Naive thymus-derived CD4-positive, alpha-beta T cell (primary cell): ENCODE data around the gene ACSL5. TPM values are rescaled to one million over a fixed set of nuclear protein-coding genes. Genes with fewer than 3 reads are reported as not detected.

Experiments used
- ATAC-seq: fragments of 150-1000 bp; cut with Tn5 transposase; 2 replicates; pipeline ENCODE4 v1.10.0; 2021; ENCODE audit warnings: mild to moderate bottlenecking, moderate library complexity
- CTCF ChIA-PET: fragments of 350-600 bp; sonication (Branson Sonifier 250); formaldehyde crosslinking; loops from one replicate; lab custom pipeline; 2021; ENCODE audit warnings: antibody characterized with exemption; lab: Charles Lee
- POLR2A ChIA-PET: fragments of 350-600 bp; sonication (Branson Sonifier 250); formaldehyde crosslinking; loops from one replicate; lab custom pipeline; 2021; ENCODE audit warnings: antibody characterized with exemption, inconsistent platforms; lab: Charles Lee
- DNase-seq, 9 donors: peaks; one replicate each; pipeline versions ENCODE4 v3.0.0 to v3.0.0-alpha.2; 2020 to 2022; ENCODE audit warnings: mixed read lengths in 1 of 9
- H3K27ac ChIP-seq: one replicate; pipeline ENCODE4 v1.7.0; 2013; ENCODE audit warnings: mild to moderate bottlenecking, low read depth, low read length, moderate library complexity
- H3K27me3 ChIP-seq, 2 donors: one replicate each; pipeline ENCODE4 v1.7.0; 2013; ENCODE audit warnings: low read length in 2 of 2, mild to moderate bottlenecking in 2 of 2, moderate library complexity in 2 of 2; ENCODE audit not compliant: control insufficient read depth in 2 of 2, insufficient read depth in 2 of 2
- H3K36me3 ChIP-seq, 3 experiments: 1 replicate in 2 of 3; 2 replicates in 1 of 3; pipeline ENCODE4 v1.7.0; 2013; ENCODE audit warnings: low read length in 3 of 3, mild to moderate bottlenecking in 3 of 3, moderate library complexity in 1 of 3; ENCODE audit not compliant: insufficient read depth in 3 of 3, control insufficient read depth in 2 of 3
- H3K4me1 ChIP-seq, 2 donors: one replicate each; pipeline ENCODE4 v1.7.0; 2013; ENCODE audit warnings: low read length in 2 of 2, mild to moderate bottlenecking in 2 of 2, moderate library complexity in 1 of 2; ENCODE audit not compliant: control insufficient read depth in 2 of 2, insufficient read depth in 2 of 2
- H3K4me3 ChIP-seq: 2 replicates; pipeline ENCODE4 v1.7.0; 2013; ENCODE audit warnings: mild to moderate bottlenecking, low read length
- H3K9me3 ChIP-seq, 3 experiments: 1 replicate in 2 of 3; 2 replicates in 1 of 3; pipeline ENCODE4 v1.7.0; 2013; ENCODE audit warnings: low read length in 3 of 3; ENCODE audit not compliant: control insufficient read depth in 2 of 3
- H3K27ac Mint-ChIP-seq, 9 donors: one replicate each; pipeline ENCODE4 v1.8.0; 2020 to 2022; ENCODE audit warnings: mixed read lengths in 9 of 9, mild to moderate bottlenecking in 8 of 9, moderate library complexity in 5 of 9, inconsistent platforms in 2 of 9
- H3K27me3 Mint-ChIP-seq, 5 donors: one replicate each; pipeline ENCODE4 v1.8.0; 2021 to 2022; ENCODE audit warnings: mixed read lengths in 5 of 5, mild to moderate bottlenecking in 1 of 5
- H3K36me3 Mint-ChIP-seq, 5 donors: one replicate each; pipeline ENCODE4 v1.8.0; 2020 to 2022; ENCODE audit warnings: mixed read lengths in 5 of 5, mild to moderate bottlenecking in 3 of 5, inconsistent platforms in 1 of 5
- H3K4me1 Mint-ChIP-seq, 7 donors: one replicate each; pipeline ENCODE4 v1.8.0; 2020 to 2022; ENCODE audit warnings: mixed read lengths in 7 of 7, mild to moderate bottlenecking in 3 of 7, inconsistent platforms in 1 of 7
- H3K4me3 Mint-ChIP-seq, 10 donors: one replicate each; pipeline ENCODE4 v1.8.0; 2020 to 2022; ENCODE audit warnings: mild to moderate bottlenecking in 10 of 10, mixed read lengths in 10 of 10, moderate library complexity in 6 of 10, inconsistent platforms in 2 of 10
- H3K9me3 Mint-ChIP-seq, 11 donors: one replicate each; pipeline ENCODE4 v1.8.0; 2020 to 2022; ENCODE audit warnings: mixed read lengths in 11 of 11, mild to moderate bottlenecking in 4 of 11, inconsistent platforms in 1 of 11, moderate library complexity in 1 of 11
- intact Hi-C, 2 donors: fragments of 100-400 bp; cut with micrococcal nuclease; formaldehyde crosslinking; loops; one replicate each; pipeline ENCODE4 v1.15.1; 2023
- polyA plus RNA-seq, 2 donors: library from polyadenylated mRNA; unstranded; fragments of 300-500 nt; fragmentation: Illumina TruSeq; gene quantifications; one replicate each; pipeline ENCODE4 v1.2.3, GENCODE V29; 2021
- total RNA-seq, 6 experiments: library from RNA in 5 of 6; stranded (reverse) in 5 of 6; gene quantifications; 1 replicate in 5 of 6; 2 replicates in 1 of 6; pipeline ENCODE4 v1.2.3 and lab custom pipeline; 2021 to 2026

The ACSL5 gene
- total and polyA plus RNA-seq, 7 experiments from 2014 or later, result 30.3 to 72.5 (median 39.7) TPM

DNA sequence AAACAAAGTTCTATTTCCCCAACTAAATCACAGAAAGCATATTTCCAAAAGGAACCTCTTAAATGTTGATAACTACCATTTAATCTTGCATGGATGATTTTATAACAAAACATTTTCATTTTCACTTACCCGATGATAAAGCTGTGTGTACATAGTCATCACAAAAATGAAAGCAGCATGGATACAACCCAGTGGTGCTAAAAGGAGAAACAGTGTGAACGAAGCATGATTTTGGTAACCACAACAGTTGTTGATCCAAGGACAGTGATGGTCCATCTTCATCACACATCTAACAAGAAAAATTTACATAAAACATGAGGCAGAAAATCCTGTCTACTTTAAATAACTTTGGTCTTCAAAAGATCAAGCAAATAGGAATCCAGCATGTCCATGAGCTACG is 68.1 kb downstream of the ACSL5 start:
- ATAC-seq (no peak), DNase-seq (no peak)
- no peaks in the 10 kb centered on the region for H3K9me3 Mint-ChIP-seq
- H3K27ac ChIP-seq, result no peak overlapping the region
- peak overlapping the region in 2 of 9 donors; percentile 5 to 11 for H3K27ac Mint-ChIP-seq
- peaks cover 2 to 52% (median 20%) of the 10 kb centered on the region in 3 experiments for H3K36me3 ChIP-seq
- peaks cover 5 to 23% (median 16%) of the 10 kb centered on the region in 5 donors for H3K36me3 Mint-ChIP-seq
- H3K27me3 Mint-ChIP-seq, result no peaks in the 10 kb centered on the region
- H3K4me1 ChIP-seq, result peaks cover 9 to 15% of the 10 kb centered on the region in 2 donors
- H3K4me3 Mint-ChIP-seq, result no peak overlapping the region
- no peaks in the 10 kb centered on the region for H3K9me3 ChIP-seq
- no peak overlapping the region for H3K4me3 ChIP-seq
- H3K27me3 ChIP-seq, result no peaks in the 10 kb centered on the region
- intact Hi-C loops, result loop anchor here (10.0 kb wide), 1 partner anchor 1413 kb away; the partner anchor contains the start of genes DCLRE1A (in 2 of the 2) and NHLRC2 (in 2 of the 2)
- peaks cover 16 to 55% (median 51%) of the 10 kb centered on the region in 7 donors for H3K4me1 Mint-ChIP-seq
- CTCF ChIA-PET, result no interaction called here
- POLR2A ChIA-PET, result no interaction called here

DNA sequence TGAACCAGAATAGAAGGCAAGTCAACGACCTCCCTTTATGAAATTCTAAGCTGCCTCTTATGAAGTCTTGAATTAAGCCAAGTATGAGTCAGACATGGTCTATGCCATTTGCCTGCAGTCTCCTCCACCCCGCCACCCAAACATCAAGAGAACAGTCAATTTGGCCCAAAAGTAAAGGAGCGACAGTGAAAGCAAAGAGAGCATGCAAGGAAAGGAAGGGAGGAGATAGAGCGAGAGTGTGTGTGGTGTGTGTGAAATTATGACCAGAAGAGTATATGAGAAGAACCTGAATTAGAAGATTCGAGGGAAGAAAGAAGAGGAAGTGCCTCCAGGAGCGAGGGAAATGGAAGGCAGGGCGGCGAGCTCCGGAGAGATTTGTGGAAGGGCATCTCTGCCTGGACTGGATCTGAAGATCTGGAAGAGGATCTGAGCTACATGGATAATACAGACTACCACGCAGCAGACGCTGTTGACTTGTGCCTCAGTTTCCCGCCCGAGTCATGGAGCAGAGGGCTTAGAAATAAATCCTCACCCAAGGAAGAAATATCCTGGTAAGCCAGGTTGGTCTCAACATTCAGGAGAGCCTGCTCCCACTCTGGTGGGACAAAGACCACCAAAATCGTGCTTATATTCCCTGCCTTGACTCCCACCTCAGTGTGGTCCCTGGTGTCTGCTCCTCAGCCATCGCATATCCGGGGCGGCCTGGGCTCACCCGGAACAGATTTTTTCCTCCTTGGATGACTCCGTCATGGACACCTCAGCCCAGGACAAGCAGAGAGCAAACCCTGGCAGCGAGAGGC is 72.3 kb downstream of the ACSL5 start:
- peak overlapping the region; percentile 95 to 100 (median 99) for H3K27ac Mint-ChIP-seq
- no peaks in the 10 kb centered on the region for H3K9me3 ChIP-seq
- no peak for ATAC-seq

DNA sequence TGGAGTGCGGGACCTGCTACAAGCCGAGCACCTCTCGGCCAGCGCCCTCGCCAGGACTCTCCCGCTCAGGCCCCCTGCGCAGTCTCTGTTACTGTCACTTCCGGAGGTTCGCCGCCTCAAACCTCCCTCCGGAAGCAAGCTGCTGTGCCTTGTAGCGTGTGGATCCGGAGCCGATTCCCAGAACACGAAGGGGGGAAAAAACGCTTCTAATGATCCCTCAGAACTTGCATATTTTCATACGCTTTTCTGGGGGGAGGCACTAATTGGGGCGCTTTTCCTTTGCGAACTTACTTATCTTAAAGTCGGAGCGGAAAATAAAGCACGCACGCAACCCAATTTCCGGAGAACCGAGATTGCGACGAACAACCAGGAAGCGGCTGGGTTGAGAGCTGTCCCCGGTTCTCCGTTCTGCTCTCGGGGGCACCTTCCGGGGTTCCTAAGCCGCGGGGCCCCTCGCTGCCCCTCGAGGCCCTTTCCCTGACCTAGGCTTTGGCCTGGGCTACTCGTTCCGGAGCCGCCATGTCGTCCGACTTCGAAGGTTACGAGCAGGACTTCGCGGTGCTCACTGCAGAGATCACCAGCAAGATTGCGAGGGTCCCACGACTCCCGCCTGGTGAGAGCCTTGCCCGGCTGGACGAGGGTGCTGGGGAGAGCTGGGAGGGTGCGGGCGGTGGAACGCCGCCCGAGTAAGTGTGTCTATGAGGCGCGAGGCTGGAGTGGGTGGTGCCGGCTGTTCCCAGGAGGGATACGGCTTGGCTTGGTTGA is 73.1 kb downstream of the ACSL5 start, which contains the start of the genes VTI1A and ZDHHC6:
TSS of gene VTI1A (plus strand) at position 361 of the 765 bp plus-strand sequence. CDS start at position 520, 159 bp downstream.
TSS of gene ZDHHC6 (minus strand) at position 60 of the 765 bp plus-strand sequence. CDS start 1,478 bp downstream, outside the sequence.
- Mint-ChIP-seq H3K4me1 (peaks cover 31 to 81% (median 66%) of the 10 kb centered on the region in 7 donors), H3K27me3 (no peaks in the 10 kb centered on the region), H3K9me3 (no peaks in the 10 kb centered on the region), H3K36me3 (peaks cover 5 to 14% (median 8%) of the 10 kb centered on the region in 5 donors), H3K27ac (peak within 1 kb of the TSS; percentile 95 to 100 (median 99)), H3K4me3 (peak within 1 kb of the TSS; percentile 92 to 100 (median 96))
- Histone ChIP-seq H3K27me3 (no peaks in the 10 kb centered on the region), H3K9me3 (no peaks in the 10 kb centered on the region), H3K27ac (peak within 1 kb of the TSS; percentile 90), H3K4me3 (peak within 1 kb of the TSS; percentile 85), H3K36me3 (peaks cover 0 to 27% (median 3%) of the 10 kb centered on the region in 3 experiments), H3K4me1 (peaks cover 23 to 25% of the 10 kb centered on the region in 2 donors)
- POLR2A ChIA-PET, result interaction anchor here (0.7 to 2.5 kb wide), 10 partner anchors 10 to 263 kb away, joined by 3 to 22 read pairs (median 4); partner anchors contain the start of genes ACSL5 and GPAM
- intact Hi-C loops, result loop anchor here (1.0 to 10.0 kb wide), 11 partner anchors 9 to 1950 kb away; partner anchors contain the start of genes DCLRE1A (in 2 of the 2), DUSP5 (in 2 of the 2), GPAM (in 2 of the 2) and NHLRC2 (in 2 of the 2)
- DNase-seq, result peak; percentile 70 to 89 (median 84)
- CTCF ChIA-PET, result interaction anchor here (0.5 kb wide), 1 partner anchor 28 kb away, joined by 3 read pairs; no protein-coding TSS in a partner anchor
- peak; percentile 95 for ATAC-seq

More for the DNA sequence above, 72.3 kb downstream of the ACSL5 start:
- DNase-seq, result peak in 1 of 9 donors; percentile 4
- Histone ChIP-seq H3K4me3 (peak overlapping the region; percentile 85), H3K27me3 (no peaks in the 10 kb centered on the region), H3K27ac (peak overlapping the region; percentile 90), H3K4me1 (peaks cover 23 to 25% of the 10 kb centered on the region in 2 donors), H3K36me3 (peaks cover 2 to 34% (median 6%) of the 10 kb centered on the region in 3 experiments)
- ChIA-PET POLR2A (interaction anchor here (1.0 to 2.5 kb wide), 5 partner anchors 14 to 263 kb away, joined by 3 to 22 read pairs (median 6); partner anchors contain the start of genes ACSL5 and GPAM), CTCF (no interaction called here)
- Mint-ChIP-seq H3K9me3 (no peaks in the 10 kb centered on the region), H3K36me3 (peaks cover 5 to 14% (median 10%) of the 10 kb centered on the region in 5 donors), H3K4me3 (peak overlapping the region; percentile 92 to 100 (median 96)), H3K27me3 (no peaks in the 10 kb centered on the region), H3K4me1 (peaks cover 29 to 79% (median 68%) of the 10 kb centered on the region in 7 donors)
- intact Hi-C loops, result loop anchor here (1.0 to 10.0 kb wide), 10 partner anchors 8 to 1949 kb away; partner anchors contain the start of genes DCLRE1A (in 2 of the 2), DUSP5 (in 2 of the 2), NHLRC2 (in 2 of the 2) and BBIP1 (in 1 of the 2)

DNA sequence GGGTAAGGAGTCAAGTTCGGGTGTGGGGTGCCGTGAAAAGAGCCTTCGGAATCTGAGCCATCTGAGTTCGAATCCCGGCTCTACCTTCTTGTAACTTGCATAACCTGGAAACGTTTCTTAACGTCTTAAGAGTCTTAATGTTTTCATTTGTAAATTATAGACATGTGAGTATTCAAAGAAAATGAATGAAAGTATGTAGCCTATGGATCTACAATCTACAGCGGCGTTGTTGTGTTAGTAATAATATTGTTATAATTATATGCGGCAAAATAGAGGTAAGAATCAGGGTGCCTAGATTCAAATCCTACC is 73.7 kb downstream of the ACSL5 start:
- no peak for ATAC-seq

DNA sequence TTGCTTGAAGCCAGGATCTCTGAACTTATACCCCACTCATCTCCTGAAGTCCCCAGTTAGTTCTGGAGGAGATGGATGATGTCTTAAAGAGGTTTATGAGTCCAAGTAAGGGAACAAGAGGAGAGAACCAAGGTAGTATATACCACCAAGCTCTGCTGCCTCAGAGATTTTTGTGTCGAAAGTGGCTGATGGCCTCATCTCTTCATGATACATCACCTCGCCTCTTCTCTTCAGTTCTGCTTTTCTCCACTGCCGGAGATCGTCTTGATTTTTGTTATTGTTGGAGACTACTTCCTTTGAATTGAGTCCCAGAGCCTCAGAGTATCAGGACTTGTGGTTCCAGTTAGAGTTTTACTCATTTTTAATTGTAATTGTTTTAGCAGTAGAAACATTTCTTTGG is 75.0 kb downstream of the ACSL5 start:
- Histone ChIP-seq H3K27ac (no peak overlapping the region), H3K9me3 (no peaks in the 10 kb centered on the region), H3K36me3 (peaks cover 0 to 17% (median 3%) of the 10 kb centered on the region in 3 experiments), H3K4me3 (no peak overlapping the region), H3K27me3 (no peaks in the 10 kb centered on the region), H3K4me1 (peaks cover 23 to 25% of the 10 kb centered on the region in 2 donors)
- H3K4me1 Mint-ChIP-seq, result peaks cover 27 to 66% (median 60%) of the 10 kb centered on the region in 7 donors
- ATAC-seq, result no peak
- H3K36me3 Mint-ChIP-seq, result peaks cover 5 to 12% (median 9%) of the 10 kb centered on the region in 5 donors
- intact Hi-C loops, result loop anchor here (5.0 to 10.0 kb wide), 5 partner anchors 1406 to 1952 kb away; partner anchors contain the start of genes DCLRE1A (in 2 of the 2), DUSP5 (in 2 of the 2), NHLRC2 (in 2 of the 2) and BBIP1 (in 1 of the 2)
- ChIA-PET CTCF (no interaction called here), POLR2A (interaction anchor here (1.6 kb wide), 1 partner anchor 73 kb away, joined by 3 read pairs; no protein-coding TSS in a partner anchor)
- no peak for DNase-seq
- peak overlapping the region in 7 of 9 donors; percentile 3 to 97 (median 34) for H3K27ac Mint-ChIP-seq
- H3K27me3 Mint-ChIP-seq, result no peaks in the 10 kb centered on the region
- peak overlapping the region; percentile 57 to 100 (median 96) for H3K4me3 Mint-ChIP-seq
- no peaks in the 10 kb centered on the region for H3K9me3 Mint-ChIP-seq

More for the DNA sequence above, 73.7 kb downstream of the ACSL5 start:
- peak overlapping the region; percentile 92 to 100 (median 96) for H3K4me3 Mint-ChIP-seq
- no peaks in the 10 kb centered on the region for H3K27me3 Mint-ChIP-seq
- H3K36me3 Mint-ChIP-seq, result peaks cover 4 to 14% (median 7%) of the 10 kb centered on the region in 5 donors
- no peak for DNase-seq
- ChIA-PET CTCF (interaction anchor here (0.5 kb wide), 1 partner anchor 28 kb away, joined by 3 read pairs; no protein-coding TSS in a partner anchor), POLR2A (interaction anchor here (0.7 to 2.5 kb wide), 9 partner anchors 9 to 264 kb away, joined by 3 to 22 read pairs (median 4); partner anchors contain the start of genes ACSL5 and GPAM)
- H3K9me3 Mint-ChIP-seq, result no peaks in the 10 kb centered on the region
- Histone ChIP-seq H3K4me1 (peaks cover 23 to 25% of the 10 kb centered on the region in 2 donors), H3K27me3 (no peaks in the 10 kb centered on the region), H3K4me3 (peak overlapping the region; percentile 85), H3K9me3 (no peaks in the 10 kb centered on the region), H3K27ac (peak overlapping the region; percentile 90), H3K36me3 (peaks cover 0 to 21% (median 3%) of the 10 kb centered on the region in 3 experiments)
- peak overlapping the region; percentile 95 to 100 (median 99) for H3K27ac Mint-ChIP-seq
- H3K4me1 Mint-ChIP-seq, result peaks cover 29 to 76% (median 60%) of the 10 kb centered on the region in 7 donors
- intact Hi-C loops, result loop anchor here (1.0 to 10.0 kb wide), 8 partner anchors 25 to 1950 kb away; partner anchors contain the start of genes DCLRE1A (in 2 of the 2), DUSP5 (in 2 of the 2), NHLRC2 (in 2 of the 2) and BBIP1 (in 1 of the 2)
